Ishikawa (cell line): Measurements from ENCODE around the gene TMEM86A.

Experiments
- EGR1 ChIP-seq: IDR thresholded peaks from 2 replicates; pipeline ENCODE4 v1.6.1; 2012
- EP300 ChIP-seq: IDR thresholded peaks from 2 replicates; pipeline ENCODE4 v1.6.1; 2012; ENCODE audit warnings: borderline replicate concordance
- FOXM1 ChIP-seq: IDR thresholded peaks from 2 replicates; pipeline ENCODE4 v1.6.1; 2012; ENCODE audit warnings: low read depth, borderline replicate concordance
- RAD21 ChIP-seq: IDR thresholded peaks from 2 replicates; pipeline ENCODE4 v1.6.1; 2012; ENCODE audit warnings: low read depth
- TEAD4 ChIP-seq: IDR thresholded peaks from 2 replicates; pipeline ENCODE4 v1.6.1; 2012
- YY1 ChIP-seq: IDR thresholded peaks from 2 replicates; pipeline ENCODE4 v1.6.1; 2012; ENCODE audit warnings: low read depth
- TF ChIP-seq, protein P1 (sequence below): IDR thresholded peaks from 2 replicates; pipeline ENCODE4 v1.6.1; 2012; ENCODE audit warnings: low read depth, mild to moderate bottlenecking

DNA sequence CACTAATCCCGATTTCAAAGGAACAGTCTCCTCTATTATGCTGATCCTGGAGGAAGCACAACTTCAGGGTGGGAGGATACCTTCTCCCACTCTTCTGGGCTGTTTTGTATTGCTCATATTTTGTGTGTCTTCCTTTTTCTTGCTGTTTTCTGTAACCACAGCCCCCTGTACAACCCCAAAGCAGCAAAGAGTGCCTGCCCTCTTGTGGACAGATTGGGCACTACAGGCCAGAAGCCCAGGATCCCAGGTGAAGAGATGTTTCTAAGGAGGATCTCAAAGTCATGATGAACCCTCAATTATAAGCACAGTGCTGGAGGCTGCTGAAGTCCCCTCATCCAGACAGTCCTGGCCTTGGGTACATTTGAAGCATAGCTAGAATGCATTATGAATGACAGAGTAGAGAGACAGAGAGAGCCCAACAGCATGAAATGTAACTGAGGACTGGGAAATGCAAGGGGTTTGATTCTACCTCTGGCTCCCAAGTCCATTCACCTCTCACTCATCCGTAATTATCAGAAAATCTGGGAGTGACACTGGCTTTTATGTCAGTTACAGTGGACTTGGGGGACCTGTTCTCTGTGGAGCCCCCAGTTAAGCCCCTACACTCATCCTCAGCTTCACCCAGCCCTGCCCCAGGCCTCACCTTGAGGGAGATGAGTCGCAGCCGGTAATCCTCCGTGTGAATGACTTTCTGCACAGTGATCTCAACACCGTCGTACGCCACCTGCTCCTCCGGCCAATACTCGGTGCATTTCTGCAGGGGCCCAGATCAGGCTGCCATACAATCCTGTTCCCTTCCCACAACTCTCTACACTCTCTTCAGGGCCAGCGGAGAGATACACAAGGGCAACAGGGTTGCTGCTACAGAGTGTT lies 33.6 kb downstream of the TMEM86A start:
- TF ChIP-seq, protein P1, sequence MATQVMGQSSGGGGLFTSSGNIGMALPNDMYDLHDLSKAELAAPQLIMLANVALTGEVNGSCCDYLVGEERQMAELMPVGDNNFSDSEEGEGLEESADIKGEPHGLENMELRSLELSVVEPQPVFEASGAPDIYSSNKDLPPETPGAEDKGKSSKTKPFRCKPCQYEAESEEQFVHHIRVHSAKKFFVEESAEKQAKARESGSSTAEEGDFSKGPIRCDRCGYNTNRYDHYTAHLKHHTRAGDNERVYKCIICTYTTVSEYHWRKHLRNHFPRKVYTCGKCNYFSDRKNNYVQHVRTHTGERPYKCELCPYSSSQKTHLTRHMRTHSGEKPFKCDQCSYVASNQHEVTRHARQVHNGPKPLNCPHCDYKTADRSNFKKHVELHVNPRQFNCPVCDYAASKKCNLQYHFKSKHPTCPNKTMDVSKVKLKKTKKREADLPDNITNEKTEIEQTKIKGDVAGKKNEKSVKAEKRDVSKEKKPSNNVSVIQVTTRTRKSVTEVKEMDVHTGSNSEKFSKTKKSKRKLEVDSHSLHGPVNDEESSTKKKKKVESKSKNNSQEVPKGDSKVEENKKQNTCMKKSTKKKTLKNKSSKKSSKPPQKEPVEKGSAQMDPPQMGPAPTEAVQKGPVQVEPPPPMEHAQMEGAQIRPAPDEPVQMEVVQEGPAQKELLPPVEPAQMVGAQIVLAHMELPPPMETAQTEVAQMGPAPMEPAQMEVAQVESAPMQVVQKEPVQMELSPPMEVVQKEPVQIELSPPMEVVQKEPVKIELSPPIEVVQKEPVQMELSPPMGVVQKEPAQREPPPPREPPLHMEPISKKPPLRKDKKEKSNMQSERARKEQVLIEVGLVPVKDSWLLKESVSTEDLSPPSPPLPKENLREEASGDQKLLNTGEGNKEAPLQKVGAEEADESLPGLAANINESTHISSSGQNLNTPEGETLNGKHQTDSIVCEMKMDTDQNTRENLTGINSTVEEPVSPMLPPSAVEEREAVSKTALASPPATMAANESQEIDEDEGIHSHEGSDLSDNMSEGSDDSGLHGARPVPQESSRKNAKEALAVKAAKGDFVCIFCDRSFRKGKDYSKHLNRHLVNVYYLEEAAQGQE: no peak
- TF ChIP-seq YY1: no peak
- no peak for TF ChIP-seq TEAD4
- no peak for TF ChIP-seq EP300
- TF ChIP-seq RAD21: peak; percentile 66
- TF ChIP-seq EGR1: no peak
- no peak for TF ChIP-seq FOXM1
